SK-N-MC (cell line): ENCODE measurements around the gene LDAF1.

ENCODE experiments used
- EZH2 ChIP-seq: fragments of 200-600 bp; sonication (generic); IDR thresholded peaks from one replicate; pipeline ENCODE4 v1.6.1; 2017; ENCODE audit warnings: antibody characterized with exemption
- FOXP2 ChIP-seq: optimal IDR thresholded peaks from 2 replicates; pipeline ENCODE3; 2011; ENCODE audit warnings: mild to moderate bottlenecking, moderate library complexity; ENCODE audit not compliant: insufficient read depth; ENCODE audit errors: extremely low read length, control extremely low read depth
- POLR2AphosphoS5 ChIP-seq: IDR thresholded peaks from 2 replicates; pipeline ENCODE4 v1.6.1; 2012; ENCODE audit warnings: mild to moderate bottlenecking, low read depth, low read length, borderline replicate concordance

DNA sequence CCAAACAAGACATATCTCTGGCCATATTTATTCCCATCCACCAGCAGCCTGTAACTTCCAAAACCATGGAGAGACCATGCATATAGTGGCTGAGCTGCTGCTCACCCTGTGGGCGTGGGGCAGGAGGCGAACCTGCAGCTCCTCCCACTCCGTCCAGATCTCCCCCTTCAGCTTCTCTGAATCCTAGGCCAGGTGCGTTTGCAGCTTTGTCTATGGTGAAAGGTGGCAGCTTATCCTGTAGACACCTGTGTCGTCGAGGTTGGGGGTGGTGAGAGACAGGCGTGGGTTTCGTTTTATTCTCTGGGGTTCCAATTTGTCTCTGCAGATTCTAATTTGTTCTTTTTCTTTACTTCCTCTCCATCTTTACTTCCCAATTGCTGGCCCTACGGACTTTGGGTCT, 65.3 kb downstream of the LDAF1 start:
- TF ChIP-seq FOXP2: no peak
- no peak for TF ChIP-seq POLR2AphosphoS5
- no peak for TF ChIP-seq EZH2
